Type B pancreatic cell (in vitro differentiated cells): Measurements from ENCODE around the gene HSD3B1. TPM values are rescaled to one million over a fixed set of nuclear protein-coding genes. Genes with fewer than 3 reads are reported as not detected.

Source experiments
- DNase-seq: peaks from one replicate; pipeline ENCODE4 v3.0.0; 2021; ENCODE audit warnings: mixed read lengths; ENCODE audit not compliant: unreplicated experiment; ENCODE audit errors: extremely low spot score
- H3K27ac Mint-ChIP-seq: 2 replicates; pipeline ENCODE4 v1.8.0; 2021; ENCODE audit warnings: mild to moderate bottlenecking, mixed read lengths
- H3K27me3 Mint-ChIP-seq: 2 replicates; pipeline ENCODE4 v1.8.0; 2021; ENCODE audit warnings: mixed read lengths
- H3K36me3 Mint-ChIP-seq: 2 replicates; pipeline ENCODE4 v1.8.0; 2021; ENCODE audit warnings: mixed read lengths
- H3K4me1 Mint-ChIP-seq: one replicate; pipeline ENCODE4 v1.8.0; 2021; ENCODE audit warnings: mixed read lengths; ENCODE audit not compliant: unreplicated experiment
- H3K4me3 Mint-ChIP-seq: 2 replicates; pipeline ENCODE4 v1.8.0; 2021; ENCODE audit warnings: mild to moderate bottlenecking, mixed read lengths
- H3K9me3 Mint-ChIP-seq: 2 replicates; pipeline ENCODE4 v1.8.0; 2021; ENCODE audit warnings: mixed read lengths
- total RNA-seq: library from RNA; stranded (reverse); gene quantifications from 2 replicates; pipeline ENCODE4 v1.2.1, GENCODE V29; 2021; ENCODE audit warnings: low replicate concordance
- TF ChIP-seq, protein P1 (sequence below): fragments of 200-600 bp; sonication (generic); conservative IDR thresholded peaks from 2 replicates; pipeline ENCODE4 v1.5.0; 2021; ENCODE audit warnings: antibody characterized with exemption, mild to moderate bottlenecking

HSD3B1 gene
- total RNA-seq, 1 donor from 2014 or later, result 1.3 TPM

DNA sequence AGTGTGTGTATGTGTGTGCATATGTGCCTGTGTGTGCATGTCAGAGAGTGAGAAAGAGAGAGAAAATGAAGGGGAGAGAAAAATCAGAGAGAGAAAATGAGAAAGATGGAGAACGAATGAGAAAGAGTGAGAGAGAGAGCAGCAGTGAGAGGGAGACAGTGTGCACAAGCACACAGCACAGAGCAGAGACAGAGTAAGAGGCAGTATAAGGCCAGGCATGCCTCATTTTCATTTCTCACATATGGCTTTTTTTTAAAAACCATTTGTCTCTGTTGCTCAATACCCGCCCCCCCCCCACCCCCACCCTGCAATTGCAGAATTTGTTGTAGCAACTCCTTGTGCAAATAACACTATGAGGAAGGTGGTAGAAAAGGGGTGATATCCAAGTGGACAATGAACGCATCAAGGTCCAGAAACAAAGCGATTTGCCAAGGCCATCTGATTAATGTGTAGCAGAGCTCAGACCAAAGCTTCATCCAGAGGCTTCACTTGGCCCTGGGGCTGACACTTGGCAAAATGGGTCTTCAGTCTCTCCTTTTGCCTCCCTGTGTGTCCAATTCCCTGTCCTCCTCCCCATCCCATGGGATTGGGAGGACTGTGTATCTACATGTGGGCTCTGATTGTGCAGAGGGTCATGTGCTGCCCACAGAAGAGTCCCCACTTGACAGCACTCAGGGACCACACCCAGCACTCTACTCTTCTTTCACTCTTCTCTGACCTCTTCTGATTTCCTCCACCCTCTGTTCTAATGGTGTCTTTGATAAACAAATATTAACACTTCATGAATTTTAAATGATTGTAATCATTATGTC is 38.9 kb upstream of the HSD3B1 start:
- H3K4me3 Mint-ChIP-seq, result no peak overlapping the region

DNA sequence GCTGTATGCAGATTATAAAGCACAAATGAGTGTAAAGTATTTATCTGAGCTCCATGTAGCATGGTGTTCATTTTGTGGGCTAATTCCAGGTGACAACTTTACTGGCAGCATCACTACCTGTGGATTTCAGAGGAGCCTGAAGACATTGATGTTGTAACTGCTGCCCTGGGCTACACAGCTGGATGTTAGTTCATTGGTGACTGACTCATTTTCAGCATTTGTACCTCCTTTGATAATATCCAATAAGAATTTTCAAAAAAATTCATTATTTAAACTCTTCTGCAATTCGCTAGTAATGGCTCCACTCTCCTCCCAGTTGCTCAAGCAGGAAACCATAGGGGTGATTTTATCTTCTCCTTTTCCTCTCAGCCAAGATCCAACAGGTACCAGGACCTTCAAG is 37.3 kb upstream of the HSD3B1 start:
- Mint-ChIP-seq H3K27ac (no peak overlapping the region), H3K27me3 (peaks cover 13% of the 10 kb centered on the region), H3K4me3 (no peak overlapping the region), H3K4me1 (peaks cover 4% of the 10 kb centered on the region), H3K9me3 (no peaks in the 10 kb centered on the region), H3K36me3 (no peaks in the 10 kb centered on the region)
- TF ChIP-seq, protein P1, sequence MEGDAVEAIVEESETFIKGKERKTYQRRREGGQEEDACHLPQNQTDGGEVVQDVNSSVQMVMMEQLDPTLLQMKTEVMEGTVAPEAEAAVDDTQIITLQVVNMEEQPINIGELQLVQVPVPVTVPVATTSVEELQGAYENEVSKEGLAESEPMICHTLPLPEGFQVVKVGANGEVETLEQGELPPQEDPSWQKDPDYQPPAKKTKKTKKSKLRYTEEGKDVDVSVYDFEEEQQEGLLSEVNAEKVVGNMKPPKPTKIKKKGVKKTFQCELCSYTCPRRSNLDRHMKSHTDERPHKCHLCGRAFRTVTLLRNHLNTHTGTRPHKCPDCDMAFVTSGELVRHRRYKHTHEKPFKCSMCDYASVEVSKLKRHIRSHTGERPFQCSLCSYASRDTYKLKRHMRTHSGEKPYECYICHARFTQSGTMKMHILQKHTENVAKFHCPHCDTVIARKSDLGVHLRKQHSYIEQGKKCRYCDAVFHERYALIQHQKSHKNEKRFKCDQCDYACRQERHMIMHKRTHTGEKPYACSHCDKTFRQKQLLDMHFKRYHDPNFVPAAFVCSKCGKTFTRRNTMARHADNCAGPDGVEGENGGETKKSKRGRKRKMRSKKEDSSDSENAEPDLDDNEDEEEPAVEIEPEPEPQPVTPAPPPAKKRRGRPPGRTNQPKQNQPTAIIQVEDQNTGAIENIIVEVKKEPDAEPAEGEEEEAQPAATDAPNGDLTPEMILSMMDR, result no peak
- no peak for DNase-seq

More for the DNA sequence above, 38.9 kb upstream of the HSD3B1 start:
- H3K27ac Mint-ChIP-seq, result no peak overlapping the region
- H3K27me3 Mint-ChIP-seq, result peaks cover 13% of the 10 kb centered on the region
- H3K4me1 Mint-ChIP-seq, result peaks cover 4% of the 10 kb centered on the region
- TF ChIP-seq, protein P1, result no peak
- H3K9me3 Mint-ChIP-seq, result no peaks in the 10 kb centered on the region
- no peak for DNase-seq
- H3K36me3 Mint-ChIP-seq, result no peaks in the 10 kb centered on the region

DNA sequence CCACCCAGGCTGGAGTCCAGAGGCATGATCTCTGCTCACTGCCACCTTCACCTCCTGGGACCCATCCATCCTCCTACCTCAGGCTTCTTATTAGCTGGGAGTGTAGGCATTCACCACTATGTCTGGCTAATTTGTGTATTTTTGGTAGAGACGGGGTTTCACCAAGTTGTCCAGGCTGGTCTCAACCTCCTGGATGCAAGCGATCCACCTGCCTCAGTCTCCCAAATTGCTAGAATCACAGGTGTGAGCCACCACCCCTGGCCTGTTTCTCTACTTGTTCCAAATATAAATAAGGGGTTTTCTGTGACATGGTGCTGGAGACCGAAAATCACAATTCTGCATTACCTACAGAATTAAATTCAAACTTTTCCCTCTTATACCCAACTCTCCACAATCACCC is 36.6 kb upstream of the HSD3B1 start:
- peaks cover 13% of the 10 kb centered on the region for H3K27me3 Mint-ChIP-seq
- no peak for DNase-seq
- no peak overlapping the region for H3K27ac Mint-ChIP-seq
- peaks cover 4% of the 10 kb centered on the region for H3K4me1 Mint-ChIP-seq
- H3K9me3 Mint-ChIP-seq, result no peaks in the 10 kb centered on the region
- H3K4me3 Mint-ChIP-seq, result no peak overlapping the region
- TF ChIP-seq, protein P1, result no peak
- H3K36me3 Mint-ChIP-seq, result no peaks in the 10 kb centered on the region

DNA sequence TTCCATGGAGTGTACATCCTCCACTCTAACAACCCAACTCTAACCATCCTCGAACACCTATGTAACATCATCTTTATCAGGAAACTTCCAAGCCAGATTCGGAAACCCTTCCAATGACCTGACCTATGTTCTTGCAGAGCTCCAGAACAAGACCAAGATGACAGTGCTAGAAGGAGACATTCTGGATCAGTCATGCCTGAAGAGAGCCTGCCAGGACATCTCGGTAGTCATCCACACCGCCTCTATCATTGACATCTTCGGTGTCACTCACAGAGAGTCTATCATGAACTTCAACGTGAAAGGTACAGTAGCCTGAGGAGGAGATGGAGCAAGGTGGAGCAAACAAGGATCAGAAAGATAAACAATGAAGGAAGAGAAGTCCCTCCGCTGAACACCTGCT is 36.1 kb upstream of the HSD3B1 start:
- peaks cover 6% of the 10 kb centered on the region for H3K4me1 Mint-ChIP-seq
- H3K9me3 Mint-ChIP-seq, result no peaks in the 10 kb centered on the region
- no peak for DNase-seq
- TF ChIP-seq, protein P1, result no peak
- peaks cover 13% of the 10 kb centered on the region for H3K27me3 Mint-ChIP-seq
- H3K36me3 Mint-ChIP-seq, result no peaks in the 10 kb centered on the region
- no peak overlapping the region for H3K27ac Mint-ChIP-seq
- no peak overlapping the region for H3K4me3 Mint-ChIP-seq

DNA sequence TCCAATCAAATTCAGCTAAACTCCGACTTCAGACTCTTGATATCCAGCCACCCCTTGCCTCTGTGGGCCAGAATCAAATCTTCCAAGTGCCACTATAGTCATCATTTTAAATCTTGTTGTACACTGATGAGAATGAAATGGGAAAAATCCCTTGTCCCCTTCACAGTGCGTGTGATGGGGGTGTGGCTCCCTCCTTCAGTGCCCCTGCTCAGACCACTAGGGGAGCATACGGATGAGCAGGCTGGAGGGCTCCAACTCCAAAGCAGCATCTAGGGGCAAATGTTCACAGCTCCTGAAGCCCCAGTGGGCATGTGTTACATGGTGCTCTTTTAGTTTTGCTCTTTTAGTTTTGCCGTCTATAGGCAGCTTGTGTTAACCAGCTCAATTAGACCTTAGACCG is 35.4 kb upstream of the HSD3B1 start:
- H3K4me3 Mint-ChIP-seq, result no peak overlapping the region
- no peak for DNase-seq
- peaks cover 8% of the 10 kb centered on the region for H3K4me1 Mint-ChIP-seq
- H3K9me3 Mint-ChIP-seq, result no peaks in the 10 kb centered on the region
- H3K36me3 Mint-ChIP-seq, result no peaks in the 10 kb centered on the region
- TF ChIP-seq, protein P1, result no peak
- no peak overlapping the region for H3K27ac Mint-ChIP-seq
- peaks cover 13% of the 10 kb centered on the region for H3K27me3 Mint-ChIP-seq
